ENCODE data around the gene ITPR2.

Gene ITPR2

GRCh38 chr12:26327975-26328644 lies 504.9 kb downstream of the ITPR2 start:
- H3K4me3 ChIP-seq (ENCODE audit: low read length, poor library complexity, severe bottlenecking), result no peak overlapping the region
- no peaks in the 10 kb centered on the region for H4K20me1 ChIP-seq (ENCODE audit: insufficient read depth, low read length, poor library complexity, severe bottlenecking)
- no peaks in the 10 kb centered on the region for H3K9me2 ChIP-seq (replicated peaks; ENCODE audit: low read depth, low read length)
- H3K79me2 ChIP-seq (ENCODE audit: insufficient read depth, low read length), result no peaks in the 10 kb centered on the region
- H3K9ac ChIP-seq (ENCODE audit: low read depth, low read length, poor library complexity, severe bottlenecking), result no peak overlapping the region
- no peak overlapping the region for H3K4me2 ChIP-seq (ENCODE audit: low read depth, low read length, poor library complexity, severe bottlenecking)
- H3F3A ChIP-seq (ENCODE audit: low read depth), result no peaks in the 10 kb centered on the region
- H2AFZ ChIP-seq (ENCODE audit: low read length), result 0 out of 2 replicates have a peak overlapping the region, but pooled peaks have one; percentile 51
- peaks cover 5% of the 10 kb centered on the region for H3K4me1 ChIP-seq (ENCODE audit: insufficient read depth, low read length, poor library complexity, severe bottlenecking)
- no peak for TF ChIP-seq CTCF (conservative IDR thresholded peaks at IDR 0.05; ENCODE audit: low read length)
- no peak for TF ChIP-seq EZH2phosphoT487 (IDR thresholded peaks at IDR 0.05; ENCODE audit: borderline replicate concordance)
- H3K9me3 ChIP-seq (ENCODE audit: insufficient read depth, low read depth, low read length), result no peaks in the 10 kb centered on the region
- H3K36me3 ChIP-seq (ENCODE audit: insufficient read depth, low read length), result no peaks in the 10 kb centered on the region
- no peaks in the 10 kb centered on the region for H3K27me3 ChIP-seq (ENCODE audit: insufficient read depth, low read length, poor library complexity, severe bottlenecking)

- Histone ChIP-seq H4K20me1 (ENCODE audit: insufficient read depth, low read length, poor library complexity, severe bottlenecking) (no peaks in the 10 kb centered on the region), H3K79me2 (ENCODE audit: insufficient read depth, low read length) (no peaks in the 10 kb centered on the region), H3K4me1 (ENCODE audit: insufficient read depth, low read length, poor library complexity, severe bottlenecking) (peaks cover 5% of the 10 kb centered on the region), H3K4me2 (ENCODE audit: low read depth, low read length, poor library complexity, severe bottlenecking) (no peak overlapping the region), H3K36me3 (ENCODE audit: insufficient read depth, low read length) (no peaks in the 10 kb centered on the region), H2AFZ (ENCODE audit: low read length) (no peak overlapping the region), H3K27me3 (ENCODE audit: insufficient read depth, low read length, poor library complexity, severe bottlenecking) (no peaks in the 10 kb centered on the region), H3K4me3 (ENCODE audit: low read length, poor library complexity, severe bottlenecking) (no peak overlapping the region), H3K9me3 (ENCODE audit: insufficient read depth, low read depth, low read length) (no peaks in the 10 kb centered on the region), H3K9ac (ENCODE audit: low read depth, low read length, poor library complexity, severe bottlenecking) (no peak overlapping the region), H3F3A (ENCODE audit: low read depth) (no peaks in the 10 kb centered on the region), H3K9me2 (replicated peaks; ENCODE audit: low read depth, low read length) (no peaks in the 10 kb centered on the region)
- TF ChIP-seq CTCF (conservative IDR thresholded peaks at IDR 0.05; ENCODE audit: low read length), result no peak
- TF ChIP-seq EZH2phosphoT487 (IDR thresholded peaks at IDR 0.05; ENCODE audit: borderline replicate concordance), result no peak
Measured at GRCh38 chr12:26323673-26324072, 509.3 kb downstream of the ITPR2 start.

- H3K79me2 ChIP-seq (ENCODE audit: insufficient read depth, low read length), result no peaks in the 10 kb centered on the region
- no peaks in the 10 kb centered on the region for H3K27me3 ChIP-seq (ENCODE audit: insufficient read depth, low read length, poor library complexity, severe bottlenecking)
- H3F3A ChIP-seq (ENCODE audit: low read depth), result no peaks in the 10 kb centered on the region
- H3K36me3 ChIP-seq (ENCODE audit: insufficient read depth, low read length), result no peaks in the 10 kb centered on the region
- H3K9ac ChIP-seq (ENCODE audit: low read depth, low read length, poor library complexity, severe bottlenecking), result no peak overlapping the region
- H3K9me2 ChIP-seq (replicated peaks; ENCODE audit: low read depth, low read length), result no peaks in the 10 kb centered on the region
- H3K4me2 ChIP-seq (ENCODE audit: low read depth, low read length, poor library complexity, severe bottlenecking), result no peak overlapping the region
- no peaks in the 10 kb centered on the region for H3K9me3 ChIP-seq (ENCODE audit: insufficient read depth, low read depth, low read length)
- H4K20me1 ChIP-seq (ENCODE audit: insufficient read depth, low read length, poor library complexity, severe bottlenecking), result no peaks in the 10 kb centered on the region
- no peak overlapping the region for H3K4me3 ChIP-seq (ENCODE audit: low read length, poor library complexity, severe bottlenecking)
- H2AFZ ChIP-seq (ENCODE audit: low read length), result no peak overlapping the region
- no peak for TF ChIP-seq CTCF (conservative IDR thresholded peaks at IDR 0.05; ENCODE audit: low read length)
- TF ChIP-seq EZH2phosphoT487 (IDR thresholded peaks at IDR 0.05; ENCODE audit: borderline replicate concordance), result no peak
- no peaks in the 10 kb centered on the region for H3K4me1 ChIP-seq (ENCODE audit: insufficient read depth, low read length, poor library complexity, severe bottlenecking)
Measured at GRCh38 chr12:26319511-26319910, 513.5 kb downstream of the ITPR2 start.

Measured in Loucy (cell line).